Measurements from ENCODE around the gene PLA2G6. TPM values are rescaled to one million over a fixed set of nuclear protein-coding genes. Genes with fewer than 3 reads are reported as not detected.
"Not testable (repeated sequence)": the region's sequence is repeated elsewhere in the genome, so short reads cannot be mapped to it uniquely, and the experiment has no call there.

The PLA2G6 gene
- total RNA-seq, 2 donors from 2014 or later = 60.6 to 60.7 TPM

GRCh38 chr22:38118182-38118581 lies 63.4 kb downstream of the PLA2G6 start:
- no peaks in the 10 kb centered on the region for H3K9me3 Mint-ChIP-seq
- Histone ChIP-seq H3K36me3 (ENCODE audit: control insufficient read depth, insufficient read depth, low read length) (no peaks in the 10 kb centered on the region), H3K9me3 (ENCODE audit: control insufficient read depth, low read length) (no peaks in the 10 kb centered on the region), H3K4me3 (ENCODE audit: low read length) (no peak overlapping the region), H3K27ac (ENCODE audit: low read depth, low read length) (no peak overlapping the region), H3K4me1 (ENCODE audit: control insufficient read depth, insufficient read depth, low read length) (no peaks in the 10 kb centered on the region), H3K27me3 (ENCODE audit: control insufficient read depth, insufficient read depth, low read length, poor library complexity, severe bottlenecking) (no peaks in the 10 kb centered on the region), H3K9ac (ENCODE audit: extremely low read depth, low read length, poor library complexity, severe bottlenecking) (no peak overlapping the region)
- no peaks in the 10 kb centered on the region for H3K27me3 Mint-ChIP-seq (ENCODE audit: insufficient read depth)
- 67 to 75% methylated on average over 1 to 3 of the region's 3 CpGs for WGBS, 2 experiments (ENCODE audit: insufficient coverage in 1 of 2, insufficient read length in 1 of 2)
- DNase-seq = no peak
- no peaks in the 10 kb centered on the region for H3K4me1 Mint-ChIP-seq
- no peak overlapping the region for H3K27ac Mint-ChIP-seq
- TF ChIP-seq, protein P1, sequence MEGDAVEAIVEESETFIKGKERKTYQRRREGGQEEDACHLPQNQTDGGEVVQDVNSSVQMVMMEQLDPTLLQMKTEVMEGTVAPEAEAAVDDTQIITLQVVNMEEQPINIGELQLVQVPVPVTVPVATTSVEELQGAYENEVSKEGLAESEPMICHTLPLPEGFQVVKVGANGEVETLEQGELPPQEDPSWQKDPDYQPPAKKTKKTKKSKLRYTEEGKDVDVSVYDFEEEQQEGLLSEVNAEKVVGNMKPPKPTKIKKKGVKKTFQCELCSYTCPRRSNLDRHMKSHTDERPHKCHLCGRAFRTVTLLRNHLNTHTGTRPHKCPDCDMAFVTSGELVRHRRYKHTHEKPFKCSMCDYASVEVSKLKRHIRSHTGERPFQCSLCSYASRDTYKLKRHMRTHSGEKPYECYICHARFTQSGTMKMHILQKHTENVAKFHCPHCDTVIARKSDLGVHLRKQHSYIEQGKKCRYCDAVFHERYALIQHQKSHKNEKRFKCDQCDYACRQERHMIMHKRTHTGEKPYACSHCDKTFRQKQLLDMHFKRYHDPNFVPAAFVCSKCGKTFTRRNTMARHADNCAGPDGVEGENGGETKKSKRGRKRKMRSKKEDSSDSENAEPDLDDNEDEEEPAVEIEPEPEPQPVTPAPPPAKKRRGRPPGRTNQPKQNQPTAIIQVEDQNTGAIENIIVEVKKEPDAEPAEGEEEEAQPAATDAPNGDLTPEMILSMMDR (conservative IDR thresholded peaks at IDR 0.05) = no peak
- peaks cover 18% of the 10 kb centered on the region for H3K36me3 Mint-ChIP-seq (ENCODE audit: low read depth)
- H3K4me3 Mint-ChIP-seq = no peak overlapping the region

DNA sequence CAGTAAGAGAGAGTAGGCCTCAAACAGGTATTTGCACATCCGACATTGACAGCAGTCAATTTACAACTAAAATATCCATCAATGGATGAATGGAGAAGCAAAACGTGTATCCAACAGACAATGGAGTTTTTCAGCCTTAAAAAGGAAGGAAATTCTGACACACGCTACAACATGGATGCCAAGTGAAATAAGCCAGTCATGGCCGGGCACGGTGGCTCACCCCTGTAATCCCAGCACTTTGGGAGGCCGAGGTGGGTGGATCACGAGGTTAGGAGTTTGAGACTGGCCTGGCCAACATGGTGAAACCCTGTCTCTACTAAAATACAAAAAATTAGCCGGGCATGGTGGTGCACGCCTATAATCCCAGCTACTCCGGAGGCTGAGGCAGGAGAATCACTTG lies 64.1 kb downstream of the PLA2G6 start:
- peaks cover 18% of the 10 kb centered on the region for H3K36me3 Mint-ChIP-seq (ENCODE audit: low read depth)
- not testable (repeated sequence) for H3K9ac ChIP-seq (ENCODE audit: extremely low read depth, low read length, poor library complexity, severe bottlenecking); H3K27me3 Mint-ChIP-seq (ENCODE audit: insufficient read depth); H3K27ac Mint-ChIP-seq; H3K4me1 ChIP-seq (ENCODE audit: control insufficient read depth, insufficient read depth, low read length); H3K36me3 ChIP-seq (ENCODE audit: control insufficient read depth, insufficient read depth, low read length); H3K4me3 Mint-ChIP-seq; H3K27me3 ChIP-seq (ENCODE audit: control insufficient read depth, insufficient read depth, low read length, poor library complexity, severe bottlenecking); H3K9me3 ChIP-seq (ENCODE audit: control insufficient read depth, low read length); H3K27ac ChIP-seq (ENCODE audit: low read depth, low read length); H3K4me1 Mint-ChIP-seq; DNase-seq; H3K9me3 Mint-ChIP-seq; H3K4me3 ChIP-seq (ENCODE audit: low read length)
- whole genome bisulfite sequencing, 2 experiments (ENCODE audit: insufficient coverage in 1 of 2, insufficient read length in 1 of 2) = 94% methylated on average over 7 to 10 of the region's 10 CpGs

DNA sequence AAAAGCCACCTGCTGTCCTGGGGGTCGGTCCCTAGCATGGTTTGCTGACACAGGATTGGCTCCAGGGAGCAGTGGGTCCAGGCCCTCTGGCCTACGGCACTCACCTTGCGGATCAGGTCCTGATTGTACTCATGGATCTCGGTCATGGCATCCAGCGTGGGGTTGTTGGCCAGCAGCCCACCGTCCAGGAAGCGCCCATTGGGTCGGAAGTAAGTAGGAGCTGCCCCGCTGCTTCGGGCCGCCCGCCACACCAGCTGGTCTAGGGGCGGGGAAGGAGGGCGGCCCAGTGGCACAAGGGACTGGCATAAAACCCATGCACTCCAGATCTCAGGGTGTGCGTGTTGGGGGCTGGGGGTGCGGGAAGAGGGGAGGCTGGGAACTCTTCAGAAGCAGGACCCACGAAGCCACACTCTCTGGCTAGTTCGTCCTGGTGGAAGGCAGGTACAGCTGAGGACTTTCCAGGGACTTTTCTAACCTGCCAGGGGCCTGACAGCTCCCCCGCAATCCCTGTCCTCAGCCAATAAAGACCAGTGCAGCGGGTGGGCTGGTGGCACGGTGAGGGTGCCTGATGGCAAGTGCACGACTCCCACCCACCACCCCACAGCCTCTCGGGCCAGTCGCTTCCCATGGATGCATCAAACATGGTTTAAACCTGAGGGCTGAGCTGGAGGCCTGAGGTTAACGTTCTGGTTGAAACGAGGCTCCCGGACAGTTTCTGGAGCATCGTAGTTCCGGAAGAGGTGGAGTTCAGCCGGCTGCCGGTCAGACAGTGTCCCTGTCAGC lies 66.0 kb downstream of the PLA2G6 start:
- no peak overlapping the region for H3K27ac ChIP-seq (ENCODE audit: low read depth, low read length)
- H3K4me3 Mint-ChIP-seq = no peak overlapping the region
- H3K9me3 ChIP-seq (ENCODE audit: control insufficient read depth, low read length) = no peaks in the 10 kb centered on the region
- H3K9me3 Mint-ChIP-seq = no peaks in the 10 kb centered on the region
- no peak for DNase-seq
- H3K4me3 ChIP-seq (ENCODE audit: low read length) = no peak overlapping the region
- WGBS, 2 experiments (ENCODE audit: insufficient coverage in 1 of 2, insufficient read length in 1 of 2) = 94 to 96% methylated on average over 24 to 31 of the region's 31 CpGs
- H3K36me3 Mint-ChIP-seq (ENCODE audit: low read depth) = peaks cover 18% of the 10 kb centered on the region
- H3K27ac Mint-ChIP-seq = no peak overlapping the region
- TF ChIP-seq, protein P1 (conservative IDR thresholded peaks at IDR 0.05) = no peak
- H3K4me1 Mint-ChIP-seq = peaks cover 6% of the 10 kb centered on the region
- no peaks in the 10 kb centered on the region for H3K36me3 ChIP-seq (ENCODE audit: control insufficient read depth, insufficient read depth, low read length)
- H3K27me3 Mint-ChIP-seq (ENCODE audit: insufficient read depth) = no peaks in the 10 kb centered on the region
- H3K9ac ChIP-seq (ENCODE audit: extremely low read depth, low read length, poor library complexity, severe bottlenecking) = no peak overlapping the region
- no peaks in the 10 kb centered on the region for H3K4me1 ChIP-seq (ENCODE audit: control insufficient read depth, insufficient read depth, low read length)
- no peaks in the 10 kb centered on the region for H3K27me3 ChIP-seq (ENCODE audit: control insufficient read depth, insufficient read depth, low read length, poor library complexity, severe bottlenecking)
